HG03064 (cell line): ENCODE results near the gene MAGI1.
"Not testable (repeated sequence)": the region's sequence is repeated elsewhere in the genome, so short reads cannot be mapped to it uniquely, and the experiment has no call there.

Source experiments
- ATAC-seq: cut with Tn5 transposase; IDR thresholded peaks from one replicate; pipeline ENCODE4 v1.9.1; 2021; ENCODE audit warnings: low read depth; ENCODE audit not compliant: unreplicated experiment

MAGI1 gene

GRCh38 chr3:65914740-65915367, 123.9 kb downstream of the MAGI1 start:
- ATAC-seq = no peak

- ATAC-seq = no peak
These were observed 124.5 kb downstream of the MAGI1 start for GRCh38 chr3:65914032-65914739.

- ATAC-seq = no peak
These were observed 126.1 kb downstream of the MAGI1 start for GRCh38 chr3:65912647-65913046.

GRCh38 chr3:65908588-65908987, 130.1 kb downstream of the MAGI1 start:
- no peak for ATAC-seq

- no peak for ATAC-seq
These were observed 131.2 kb downstream of the MAGI1 start for GRCh38 chr3:65907232-65908130.

- no peak for ATAC-seq
These were observed 132.9 kb downstream of the MAGI1 start for GRCh38 chr3:65905771-65906170.

GRCh38 chr3:65904016-65904415, 134.7 kb downstream of the MAGI1 start:
- ATAC-seq = no peak

- no peak for ATAC-seq
These were observed 136.4 kb downstream of the MAGI1 start for GRCh38 chr3:65902304-65902793.

GRCh38 chr3:65901226-65901625, 137.5 kb downstream of the MAGI1 start:
- no peak for ATAC-seq

GRCh38 chr3:65899226-65899625, 139.5 kb downstream of the MAGI1 start:
- ATAC-seq = no peak

- ATAC-seq = no peak
These were observed 141.0 kb downstream of the MAGI1 start for GRCh38 chr3:65897766-65898165.

GRCh38 chr3:65896321-65896720, 142.4 kb downstream of the MAGI1 start:
- no peak for ATAC-seq

GRCh38 chr3:65894679-65895453, 143.9 kb downstream of the MAGI1 start:
- no peak for ATAC-seq

GRCh38 chr3:65894126-65894525, 144.6 kb downstream of the MAGI1 start:
- ATAC-seq = no peak

- no peak for ATAC-seq
These were observed 145.1 kb downstream of the MAGI1 start for GRCh38 chr3:65893631-65894030.

GRCh38 chr3:65891477-65891876, 147.2 kb downstream of the MAGI1 start:
- ATAC-seq = not testable (repeated sequence)

- no peak for ATAC-seq
These were observed 148.4 kb downstream of the MAGI1 start for GRCh38 chr3:65890328-65890727.

GRCh38 chr3:65889707-65890099, 149.0 kb downstream of the MAGI1 start:
- no peak for ATAC-seq

GRCh38 chr3:65888980-65889706, 149.6 kb downstream of the MAGI1 start:
- ATAC-seq = no peak

- ATAC-seq = no peak
These were observed 150.5 kb downstream of the MAGI1 start for GRCh38 chr3:65888196-65888595.
